Activated CD8-positive, alpha-beta memory T cell treated with anti-CD3 and anti-CD28 coated beads, Interleukin-2, amount 10 ng/mL, durations not matched to agents 7 days and 5 days (primary cell): Measurements from ENCODE around the gene ACSM3. TPM values are rescaled to one million over a fixed set of nuclear protein-coding genes. Genes with fewer than 3 reads are reported as not detected.
"Not testable (repeated sequence)": the region's sequence is repeated elsewhere in the genome, so short reads cannot be mapped to it uniquely, and the experiment has no call there.

Experiments used
- ATAC-seq: fragments of 150-1000 bp; cut with Tn5 transposase; one replicate; pipeline ENCODE4 v1.10.0; 2021; ENCODE audit warnings: moderate library complexity
- CTCF ChIA-PET: fragments of 350-600 bp; sonication (Branson Sonifier 250); formaldehyde crosslinking; loops from one replicate; lab custom pipeline; 2021; ENCODE audit warnings: antibody characterized with exemption; lab: Charles Lee
- DNase-seq: peaks from one replicate; pipeline ENCODE4 v3.0.0-alpha.2; 2020
- H3K27ac Mint-ChIP-seq: one replicate; pipeline ENCODE4 v1.8.0; 2021; ENCODE audit warnings: mild to moderate bottlenecking, mixed read lengths
- H3K27me3 Mint-ChIP-seq: one replicate; pipeline ENCODE4 v1.8.0; 2021; ENCODE audit warnings: mixed read lengths
- H3K36me3 Mint-ChIP-seq: one replicate; pipeline ENCODE4 v1.8.0; 2021; ENCODE audit warnings: mild to moderate bottlenecking, mixed read lengths
- H3K4me1 Mint-ChIP-seq: one replicate; pipeline ENCODE4 v1.8.0; 2021; ENCODE audit warnings: mixed read lengths
- H3K4me3 Mint-ChIP-seq: one replicate; pipeline ENCODE4 v1.8.0; 2021; ENCODE audit warnings: mild to moderate bottlenecking, moderate library complexity, mixed read lengths
- H3K9me3 Mint-ChIP-seq: one replicate; pipeline ENCODE4 v1.8.0; 2022; ENCODE audit warnings: low read depth, mixed read lengths
- total RNA-seq, 2 experiments: library from RNA; stranded (reverse); gene quantifications; one replicate each; pipeline ENCODE4 v1.2.3, GENCODE V29; 2021

Gene ACSM3
- total RNA-seq, 2 experiments from 2014 or later: 9.4 to 10.1 TPM

- H3K4me3 Mint-ChIP-seq, H3K27ac Mint-ChIP-seq, H3K9me3 Mint-ChIP-seq, DNase-seq, ATAC-seq, H3K27me3 Mint-ChIP-seq: not testable (repeated sequence)
- Mint-ChIP-seq H3K36me3 (peaks cover 10% of the 10 kb centered on the region), H3K4me1 (peaks cover 23% of the 10 kb centered on the region)
- CTCF ChIA-PET: interaction anchor here (0.8 to 2.6 kb wide), 4 partner anchors 10 to 321 kb away, joined by 3 to 16 read pairs (median 4); no protein-coding TSS in a partner anchor
Measured at GRCh38 chr16:20764448-20764847, 634 bp downstream of the ACSM3 start.

- Mint-ChIP-seq H3K4me1 (peaks cover 23% of the 10 kb centered on the region), H3K36me3 (peaks cover 7% of the 10 kb centered on the region), H3K27me3 (no peaks in the 10 kb centered on the region), H3K9me3 (peaks cover 5% of the 10 kb centered on the region), H3K27ac (no peak overlapping the region), H3K4me3 (no peak overlapping the region)
- CTCF ChIA-PET: interaction anchor here (1.2 to 2.6 kb wide), 2 partner anchors 8 to 25 kb away, joined by 4 to 16 read pairs; no protein-coding TSS in a partner anchor
- ATAC-seq (no peak), DNase-seq (no peak)
Measured at GRCh38 chr16:20765732-20766131, 1.9 kb downstream of the ACSM3 start.

GRCh38 chr16:20766294-20766693 lies 2.5 kb downstream of the ACSM3 start:
- Mint-ChIP-seq H3K27me3 (no peaks in the 10 kb centered on the region), H3K4me1 (peaks cover 23% of the 10 kb centered on the region), H3K36me3 (peaks cover 7% of the 10 kb centered on the region), H3K27ac (no peak overlapping the region), H3K9me3 (peaks cover 5% of the 10 kb centered on the region), H3K4me3 (no peak overlapping the region)
- ATAC-seq (no peak), DNase-seq (no peak)
- CTCF ChIA-PET: interaction anchor here (1.2 kb wide), 1 partner anchor 25 kb away, joined by 4 read pairs; no protein-coding TSS in a partner anchor

- H3K4me1 Mint-ChIP-seq: peaks cover 20% of the 10 kb centered on the region
- H3K36me3 Mint-ChIP-seq: peaks cover 3% of the 10 kb centered on the region
- ATAC-seq: no peak
- H3K27me3 Mint-ChIP-seq: no peaks in the 10 kb centered on the region
- no peak overlapping the region for H3K4me3 Mint-ChIP-seq
- CTCF ChIA-PET: no interaction called here
- peaks cover 2% of the 10 kb centered on the region for H3K9me3 Mint-ChIP-seq
- H3K27ac Mint-ChIP-seq: no peak overlapping the region
- no peak for DNase-seq
Measured at GRCh38 chr16:20767577-20767976, 3.8 kb downstream of the ACSM3 start.

DNA sequence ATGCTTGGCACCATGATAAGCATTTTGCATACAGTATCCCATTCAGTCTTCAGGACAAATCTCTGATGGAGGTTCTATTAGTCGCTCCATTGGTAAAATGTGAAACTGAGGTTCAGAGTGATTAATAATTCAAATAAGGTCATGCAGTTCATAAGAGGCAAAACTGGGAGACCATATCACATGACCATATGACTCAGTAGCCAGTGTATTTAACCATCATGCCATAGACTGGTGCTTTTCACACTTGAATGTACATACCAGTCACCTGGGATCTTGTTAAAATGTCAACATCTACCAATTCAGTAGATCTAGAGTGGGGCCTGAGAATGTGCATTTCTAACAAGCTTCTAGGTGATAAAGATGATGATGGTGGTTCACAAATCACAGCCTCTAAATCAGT lies 4.3 kb downstream of the ACSM3 start:
- Mint-ChIP-seq H3K27me3 (no peaks in the 10 kb centered on the region), H3K27ac (no peak overlapping the region), H3K4me3 (no peak overlapping the region), H3K9me3 (no peaks in the 10 kb centered on the region), H3K4me1 (peaks cover 17% of the 10 kb centered on the region), H3K36me3 (peaks cover 1% of the 10 kb centered on the region)
- ATAC-seq (no peak), DNase-seq (no peak)
- CTCF ChIA-PET: no interaction called here

GRCh38 chr16:20768818-20769217 lies 5.0 kb downstream of the ACSM3 start:
- CTCF ChIA-PET: no interaction called here
- Mint-ChIP-seq H3K27ac (no peak overlapping the region), H3K36me3 (no peaks in the 10 kb centered on the region), H3K9me3 (no peaks in the 10 kb centered on the region), H3K4me3 (no peak overlapping the region), H3K4me1 (peaks cover 11% of the 10 kb centered on the region), H3K27me3 (no peaks in the 10 kb centered on the region)
- DNase-seq (no peak), ATAC-seq (no peak)

DNA sequence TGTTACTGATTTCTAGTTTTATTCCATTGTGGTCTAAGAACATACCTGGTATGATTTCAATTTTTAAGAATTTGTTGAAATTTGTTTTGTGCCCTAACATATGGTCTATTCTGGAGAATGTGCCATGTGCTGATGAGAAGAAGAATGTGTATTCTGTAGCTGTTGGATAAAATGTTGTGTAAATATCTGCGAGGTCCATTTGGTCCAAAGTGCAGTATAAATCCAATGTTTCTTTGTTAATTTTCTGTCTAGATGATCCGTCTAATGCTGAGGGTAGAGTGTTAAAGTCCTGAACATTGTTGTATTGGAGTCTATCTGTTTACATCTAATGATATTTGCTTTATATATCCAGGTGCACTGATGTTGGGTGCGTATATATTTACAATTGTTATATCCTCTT lies 9.9 kb downstream of the ACSM3 start:
- no peaks in the 10 kb centered on the region for H3K9me3 Mint-ChIP-seq
- CTCF ChIA-PET: interaction anchor here (0.8 to 2.9 kb wide), 6 partner anchors 9 to 311 kb away, joined by 3 to 16 read pairs (median 3); partner anchors contain the start of genes ACSM3, ERI2 and REXO5
- DNase-seq (no peak), ATAC-seq (no peak)
- H3K27me3 Mint-ChIP-seq: no peaks in the 10 kb centered on the region
- H3K4me3 Mint-ChIP-seq: no peak overlapping the region
- no peak overlapping the region for H3K27ac Mint-ChIP-seq
- no peaks in the 10 kb centered on the region for H3K36me3 Mint-ChIP-seq
- H3K4me1 Mint-ChIP-seq: peaks cover 5% of the 10 kb centered on the region

GRCh38 chr16:20774703-20775362 lies 11.0 kb downstream of the ACSM3 start:
- CTCF ChIA-PET: interaction anchor here (0.7 to 2.9 kb wide), 9 partner anchors 9 to 325 kb away, joined by 3 to 16 read pairs (median 5); partner anchors contain the start of gene ACSM3
- Mint-ChIP-seq H3K4me3 (no peak overlapping the region), H3K9me3 (no peaks in the 10 kb centered on the region), H3K4me1 (peaks cover 5% of the 10 kb centered on the region), H3K27ac (no peak overlapping the region), H3K36me3 (peaks cover 2% of the 10 kb centered on the region), H3K27me3 (no peaks in the 10 kb centered on the region)
- ATAC-seq (peak; percentile 85), DNase-seq (peak; percentile 81)

DNA sequence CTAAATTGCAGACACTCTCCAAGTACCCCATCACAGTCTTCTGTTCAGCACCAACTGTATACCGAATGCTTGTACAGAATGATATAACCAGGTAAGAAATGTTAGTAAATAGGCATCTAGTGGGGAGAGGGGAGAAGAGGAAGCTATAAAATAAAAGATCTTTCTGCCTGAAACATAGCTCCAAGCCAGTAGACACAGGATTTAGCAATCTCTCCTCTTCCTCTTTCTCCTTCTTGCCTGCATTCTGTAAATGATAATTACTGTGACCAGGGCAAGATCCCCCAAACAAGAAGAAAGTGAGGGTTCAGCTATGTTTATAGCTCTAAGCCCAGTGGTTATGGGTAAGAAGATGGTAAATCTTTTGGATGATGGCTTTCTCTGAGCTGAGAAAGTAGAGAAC lies 17.9 kb downstream of the ACSM3 start:
- Mint-ChIP-seq H3K27me3 (no peaks in the 10 kb centered on the region), H3K4me1 (peaks cover 5% of the 10 kb centered on the region), H3K4me3 (no peak overlapping the region), H3K27ac (no peak overlapping the region), H3K36me3 (peaks cover 5% of the 10 kb centered on the region), H3K9me3 (no peaks in the 10 kb centered on the region)
- CTCF ChIA-PET: no interaction called here
- ATAC-seq (no peak), DNase-seq (no peak)

DNA sequence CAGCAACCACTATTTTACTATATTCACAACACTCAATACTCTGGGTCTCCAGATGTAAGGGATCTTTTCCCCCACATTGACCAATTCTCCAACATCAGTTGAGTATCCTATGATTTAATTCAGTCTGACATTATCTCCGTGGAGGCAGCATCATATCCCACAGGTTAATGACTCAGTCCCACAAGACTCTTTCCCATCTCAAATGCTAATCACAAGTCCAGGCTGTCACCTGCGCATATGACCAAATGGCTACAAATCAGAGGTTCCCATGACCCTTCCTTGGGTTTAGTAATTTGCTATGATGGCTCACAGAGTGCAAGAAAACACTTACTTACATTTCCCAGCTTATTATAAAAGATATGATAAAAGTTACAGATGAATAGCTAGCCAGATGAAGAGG lies 18.7 kb downstream of the ACSM3 start:
- H3K9me3 Mint-ChIP-seq: no peaks in the 10 kb centered on the region
- ATAC-seq: no peak
- H3K27me3 Mint-ChIP-seq: no peaks in the 10 kb centered on the region
- H3K4me3 Mint-ChIP-seq: no peak overlapping the region
- no peak for DNase-seq
- H3K36me3 Mint-ChIP-seq: peaks cover 5% of the 10 kb centered on the region
- H3K27ac Mint-ChIP-seq: no peak overlapping the region
- CTCF ChIA-PET: interaction anchor here (0.7 to 1.5 kb wide), 3 partner anchors 8 to 16 kb away, joined by 3 to 7 read pairs (median 3); no protein-coding TSS in a partner anchor
- peaks cover 2% of the 10 kb centered on the region for H3K4me1 Mint-ChIP-seq

DNA sequence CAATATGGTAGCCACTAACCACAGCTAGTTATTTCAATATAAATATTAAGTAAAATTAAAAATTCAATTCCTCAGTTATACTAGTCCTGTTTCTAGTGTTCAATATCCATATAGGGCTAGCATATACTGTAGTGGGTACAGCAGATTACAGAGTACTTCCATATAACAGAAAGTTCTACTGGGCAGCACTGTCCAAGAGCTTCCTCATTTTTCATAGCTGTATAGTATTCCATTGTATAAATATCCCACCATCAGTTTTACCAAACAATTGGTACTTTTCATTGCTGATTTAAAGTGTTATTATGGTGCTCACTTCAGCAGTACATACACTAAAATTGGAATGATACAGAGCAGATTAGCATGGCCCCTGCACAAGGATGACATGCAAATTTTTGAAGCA lies 20.4 kb downstream of the ACSM3 start:
- Mint-ChIP-seq H3K27ac (no peak overlapping the region), H3K9me3 (no peaks in the 10 kb centered on the region), H3K27me3 (no peaks in the 10 kb centered on the region), H3K36me3 (peaks cover 5% of the 10 kb centered on the region), H3K4me3 (no peak overlapping the region), H3K4me1 (no peaks in the 10 kb centered on the region)
- CTCF ChIA-PET: interaction anchor here (0.5 to 2.4 kb wide), 3 partner anchors 9 to 22 kb away, joined by 3 to 9 read pairs (median 7); no protein-coding TSS in a partner anchor
- ATAC-seq (no peak), DNase-seq (no peak)

DNA sequence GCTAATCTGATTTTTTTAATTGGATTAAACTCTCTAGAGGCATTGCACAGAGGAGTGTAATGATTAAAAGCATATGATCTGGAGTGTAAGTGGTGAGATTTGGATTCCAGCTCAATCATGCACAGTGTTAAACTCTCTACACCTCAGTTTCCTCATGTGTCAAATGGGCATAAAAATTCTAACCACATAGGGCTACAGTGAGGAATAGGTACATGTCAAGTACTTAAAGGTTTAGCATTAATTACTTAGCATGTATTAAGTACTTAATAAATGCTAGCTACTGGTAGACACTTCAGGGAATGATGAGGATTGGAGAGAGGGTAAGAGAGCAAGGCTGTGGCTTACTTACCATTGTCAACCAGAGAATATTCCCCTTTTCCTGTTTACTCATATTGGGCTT lies 25.3 kb downstream of the ACSM3 start:
- H3K27me3 Mint-ChIP-seq: no peaks in the 10 kb centered on the region
- DNase-seq (no peak), ATAC-seq (no peak)
- H3K4me3 Mint-ChIP-seq: no peak overlapping the region
- CTCF ChIA-PET: interaction anchor here (0.7 to 0.9 kb wide), 2 partner anchors 13 to 98 kb away, joined by 3 to 4 read pairs; no protein-coding TSS in a partner anchor
- no peak overlapping the region for H3K27ac Mint-ChIP-seq
- no peaks in the 10 kb centered on the region for H3K9me3 Mint-ChIP-seq
- peaks cover 2% of the 10 kb centered on the region for H3K36me3 Mint-ChIP-seq
- H3K4me1 Mint-ChIP-seq: no peaks in the 10 kb centered on the region

DNA sequence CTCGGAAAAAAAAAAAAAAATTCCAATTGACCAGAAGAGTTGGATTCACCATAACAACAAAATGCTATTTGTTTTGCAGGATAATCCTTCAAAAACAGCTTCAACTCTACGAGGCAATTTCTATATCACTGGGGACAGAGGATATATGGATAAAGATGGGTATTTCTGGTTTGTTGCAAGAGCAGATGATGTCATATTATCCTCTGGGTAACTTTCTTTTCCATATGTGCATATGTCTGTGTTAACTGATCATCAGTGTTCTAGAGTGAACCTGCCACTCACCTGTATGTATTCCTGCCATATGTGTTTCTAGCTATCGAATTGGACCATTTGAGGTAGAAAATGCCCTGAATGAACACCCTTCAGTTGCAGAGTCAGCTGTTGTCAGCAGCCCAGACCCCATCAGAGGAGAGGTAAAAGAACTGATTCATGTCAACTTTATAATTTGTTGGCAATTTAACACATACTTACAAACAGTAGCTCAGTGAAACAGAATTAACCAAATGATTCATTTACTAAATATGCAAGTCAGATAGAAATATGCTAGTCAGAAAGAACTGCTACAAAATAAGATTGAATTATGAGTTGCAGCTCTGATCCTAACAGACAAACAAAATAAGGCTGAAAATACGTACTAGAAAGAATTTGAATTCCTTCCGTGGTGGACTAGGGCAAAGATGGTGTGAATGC lies 28.3 kb downstream of the ACSM3 start:
- H3K4me1 Mint-ChIP-seq: no peaks in the 10 kb centered on the region
- H3K36me3 Mint-ChIP-seq: peaks cover 3% of the 10 kb centered on the region
- CTCF ChIA-PET: interaction anchor here (1.6 kb wide), 1 partner anchor 19 kb away, joined by 3 read pairs; no protein-coding TSS in a partner anchor

More for the DNA sequence above, 28.3 kb downstream of the ACSM3 start:
- DNase-seq (no peak), ATAC-seq (no peak)
- Mint-ChIP-seq H3K9me3 (no peaks in the 10 kb centered on the region), H3K27me3 (no peaks in the 10 kb centered on the region), H3K4me3 (no peak overlapping the region), H3K27ac (no peak overlapping the region)
